NCI-H2029 treated with DMSO at 0.1 percent for 48 hours (cell line): ENCODE data around the gene NACC1.

Source experiments
- DNase-seq: peaks from one replicate; lab custom pipeline; 2025; lab: John Stamatoyannopoulos, UW

Gene NACC1

GRCh38 chr19:13120817-13121216 is 2.8 kb downstream of the NACC1 start:
- no peak for DNase-seq

- DNase-seq, result no peak
These were observed 3.6 kb downstream of the NACC1 start for GRCh38 chr19:13121551-13122274.

- no peak for DNase-seq
These were observed 4.3 kb downstream of the NACC1 start for GRCh38 chr19:13122275-13122878.

GRCh38 chr19:13122980-13123957 is 5.2 kb downstream of the NACC1 start:
- no peak for DNase-seq

- DNase-seq, result no peak
These were observed 9.0 kb downstream of the NACC1 start for GRCh38 chr19:13127051-13127450.

GRCh38 chr19:13127811-13128575 is 9.9 kb downstream of the NACC1 start:
- DNase-seq, result no peak

GRCh38 chr19:13128583-13128982 is 10.5 kb downstream of the NACC1 start:
- no peak for DNase-seq

- no peak for DNase-seq
These were observed 11.3 kb downstream of the NACC1 start for GRCh38 chr19:13129384-13129783.

- DNase-seq, result no peak
These were observed 12.9 kb downstream of the NACC1 start for GRCh38 chr19:13130886-13131490.

- DNase-seq, result no peak
These were observed 14.6 kb downstream of the NACC1 start for GRCh38 chr19:13132471-13133180.

- DNase-seq, result no peak
These were observed 15.3 kb downstream of the NACC1 start for GRCh38 chr19:13133241-13133870.

GRCh38 chr19:13134626-13135025 is 16.6 kb downstream of the NACC1 start:
- DNase-seq, result no peak

- DNase-seq, result no peak
These were observed 17.3 kb downstream of the NACC1 start for GRCh38 chr19:13135068-13136062.

- no peak for DNase-seq
These were observed 19.3 kb downstream of the NACC1 start for GRCh38 chr19:13137290-13137794.

- no peak for DNase-seq
These were observed 20.3 kb downstream of the NACC1 start for GRCh38 chr19:13138171-13138915.

GRCh38 chr19:13138916-13139198 is 20.8 kb downstream of the NACC1 start:
- DNase-seq, result no peak

- DNase-seq, result no peak
These were observed 21.7 kb downstream of the NACC1 start for GRCh38 chr19:13139633-13140311.
